Stimulated activated naive B cell treated with anti-CD40 and anti-IgM and Interleukin-4, amounts not matched to agents 10 μg/mL and 1 μg/mL and 100 μg/mL, for 72 hours (primary cell): Measurements from ENCODE around the gene TMEM132C.

Source experiments
- ATAC-seq, 2 donors: fragments of 150-1000 bp; cut with Tn5 transposase; replicated peaks; 2 replicates each; pipeline ENCODE4 v1.10.0; 2021; ENCODE audit warnings: moderate library complexity in 1 of 2
- DNase-seq: peaks from one replicate; pipeline ENCODE4 v3.0.0; 2021
- H3K27ac Mint-ChIP-seq: one replicate; pipeline ENCODE4 v1.8.0; 2022; ENCODE audit warnings: mild to moderate bottlenecking, mixed read lengths
- H3K27me3 Mint-ChIP-seq, 2 donors: one replicate each; pipeline ENCODE4 v1.8.0; 2022; ENCODE audit warnings: mixed read lengths in 2 of 2
- H3K36me3 Mint-ChIP-seq, 2 donors: one replicate each; pipeline ENCODE4 v1.8.0; 2022; ENCODE audit warnings: mixed read lengths in 2 of 2, mild to moderate bottlenecking in 1 of 2
- H3K4me1 Mint-ChIP-seq, 2 donors: one replicate each; pipeline ENCODE4 v1.8.0; 2022; ENCODE audit warnings: mixed read lengths in 2 of 2, mild to moderate bottlenecking in 1 of 2
- H3K4me3 Mint-ChIP-seq, 2 donors: one replicate each; pipeline ENCODE4 v1.8.0; 2022; ENCODE audit warnings: mild to moderate bottlenecking in 2 of 2, mixed read lengths in 2 of 2, moderate library complexity in 1 of 2
- H3K9me3 Mint-ChIP-seq, 2 donors: one replicate each; pipeline ENCODE4 v1.8.0; 2022; ENCODE audit warnings: mixed read lengths in 2 of 2, mild to moderate bottlenecking in 1 of 2

Gene TMEM132C

DNA sequence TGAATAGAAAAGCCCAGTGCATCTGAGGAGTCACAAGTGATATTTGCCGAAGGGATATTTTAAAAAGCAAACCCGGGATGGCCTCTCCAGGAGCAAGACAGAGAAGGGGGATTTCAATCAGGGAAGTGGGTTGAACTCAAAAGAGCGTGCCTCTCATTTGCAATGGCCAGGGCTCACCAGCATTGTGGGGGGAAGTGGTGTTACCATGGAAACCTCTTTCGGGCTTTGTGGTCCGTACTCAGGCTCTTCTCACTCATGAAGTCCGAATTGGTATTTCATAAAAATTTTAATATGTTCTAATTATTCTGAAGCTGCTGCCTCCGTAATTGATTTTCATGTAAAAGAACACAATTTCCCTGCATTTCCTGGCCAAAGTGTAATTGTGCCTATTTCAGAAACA, 476.9 kb downstream of the TMEM132C start:
- ATAC-seq (no peak), DNase-seq (no peak)
- Mint-ChIP-seq H3K4me1 (peaks cover 0 to 2% of the 10 kb centered on the region in 2 donors), H3K36me3 (peaks cover under 1 to 5% of the 10 kb centered on the region in 2 donors), H3K9me3 (peaks cover 7 to 10% of the 10 kb centered on the region in 2 donors), H3K4me3 (no peak overlapping the region), H3K27me3 (peaks cover 25 to 34% of the 10 kb centered on the region in 2 donors), H3K27ac (no peak overlapping the region)

DNA sequence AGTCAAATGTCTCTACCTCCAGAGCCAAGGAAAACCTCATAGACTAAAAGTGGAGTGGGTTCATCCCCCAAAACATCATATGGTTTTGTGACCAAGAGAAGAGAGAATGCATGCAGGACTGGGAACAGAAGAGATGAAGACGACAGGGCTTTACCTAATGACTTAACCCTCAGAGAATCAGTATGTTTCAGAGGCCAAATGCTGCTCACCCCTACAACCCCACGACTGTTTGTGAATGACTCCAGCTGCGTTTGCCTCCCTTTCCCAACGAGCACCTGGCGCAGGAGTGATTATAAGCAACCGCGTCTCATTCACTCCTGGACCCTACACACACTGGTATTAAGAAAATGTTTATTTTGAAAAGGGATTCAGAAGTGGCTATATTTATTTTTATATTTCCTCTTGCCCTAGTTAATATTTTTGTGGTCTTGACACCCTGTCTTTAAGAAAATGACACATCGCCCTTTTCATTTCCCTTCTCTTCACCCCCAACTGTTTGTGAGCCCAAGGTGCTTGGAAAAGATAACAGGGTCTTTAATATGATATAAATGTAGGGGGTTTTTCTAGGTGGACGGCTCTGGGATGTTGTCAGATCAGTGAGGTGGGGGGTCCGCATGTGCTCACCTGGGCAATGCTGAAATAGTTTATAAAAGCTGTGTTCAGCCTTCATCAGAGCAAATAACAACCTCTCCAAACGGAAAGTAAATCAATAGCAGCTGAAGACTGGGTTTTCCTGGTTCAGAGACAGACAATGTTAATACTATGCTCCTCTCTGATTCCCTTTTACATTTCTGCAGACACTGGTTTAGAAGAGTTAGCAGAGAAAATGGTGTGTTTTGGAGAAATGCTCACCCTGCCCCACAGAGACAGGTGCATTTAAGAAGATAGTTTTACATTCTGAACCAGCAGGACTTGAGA, 479.1 kb downstream of the TMEM132C start:
- H3K27ac Mint-ChIP-seq, result no peak overlapping the region
- peaks cover 0 to 2% of the 10 kb centered on the region in 2 donors for H3K4me1 Mint-ChIP-seq
- H3K9me3 Mint-ChIP-seq, result no peaks in the 10 kb centered on the region
- H3K27me3 Mint-ChIP-seq, result peaks cover 22 to 29% of the 10 kb centered on the region in 2 donors
- H3K4me3 Mint-ChIP-seq, result no peak overlapping the region
- no peak for DNase-seq
- ATAC-seq, result no peak
- H3K36me3 Mint-ChIP-seq, result no peaks in the 10 kb centered on the region

DNA sequence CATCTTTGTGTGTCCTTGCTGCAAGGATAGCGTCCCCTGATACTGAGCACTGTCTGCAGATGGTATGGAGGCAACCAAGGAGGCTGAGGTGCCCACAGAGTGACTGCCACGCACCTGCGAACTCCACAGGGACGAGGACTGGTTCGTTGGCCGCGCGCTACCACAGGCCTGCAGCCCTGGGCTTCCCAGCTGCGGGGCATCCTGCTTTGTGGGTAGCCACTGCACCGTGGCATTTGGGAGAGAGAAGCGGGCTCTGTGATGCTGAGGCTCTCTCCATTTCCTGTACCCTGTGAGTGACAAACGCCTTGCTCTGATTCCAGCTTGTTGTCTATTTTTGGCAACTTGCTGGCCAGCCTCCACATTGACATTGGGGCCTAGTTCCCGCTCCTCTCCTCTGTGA, 480.5 kb downstream of the TMEM132C start:
- Mint-ChIP-seq H3K27ac (no peak overlapping the region), H3K4me1 (peaks cover 0 to 2% of the 10 kb centered on the region in 2 donors), H3K36me3 (no peaks in the 10 kb centered on the region), H3K4me3 (no peak overlapping the region), H3K27me3 (peaks cover 18 to 23% of the 10 kb centered on the region in 2 donors), H3K9me3 (no peaks in the 10 kb centered on the region)
- ATAC-seq, result no peak
- no peak for DNase-seq

DNA sequence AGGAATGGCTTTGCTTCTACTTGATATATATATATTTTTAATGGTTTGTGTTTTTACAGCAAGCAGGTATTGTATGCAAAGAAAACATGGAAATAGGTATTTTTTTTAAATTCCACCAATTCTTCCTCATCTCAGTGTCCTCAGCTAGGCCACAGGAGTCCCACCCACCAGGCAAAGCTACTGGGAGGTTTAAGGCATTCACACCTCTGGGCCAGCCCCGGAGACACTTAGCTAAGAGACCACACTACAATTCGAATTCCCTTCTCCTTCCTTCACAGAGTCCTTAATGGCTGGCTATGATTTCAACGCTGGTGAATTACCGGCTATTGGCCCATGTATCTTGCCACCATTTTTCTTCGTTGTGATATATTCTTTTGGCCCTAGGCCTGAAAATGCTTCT, 485.4 kb downstream of the TMEM132C start:
- Mint-ChIP-seq H3K9me3 (peaks cover 0 to 5% of the 10 kb centered on the region in 2 donors), H3K4me1 (no peaks in the 10 kb centered on the region), H3K27me3 (peaks cover 6 to 7% of the 10 kb centered on the region in 2 donors), H3K36me3 (peaks cover 0 to 2% of the 10 kb centered on the region in 2 donors), H3K27ac (no peak overlapping the region), H3K4me3 (no peak overlapping the region)
- ATAC-seq (no peak), DNase-seq (no peak)

DNA sequence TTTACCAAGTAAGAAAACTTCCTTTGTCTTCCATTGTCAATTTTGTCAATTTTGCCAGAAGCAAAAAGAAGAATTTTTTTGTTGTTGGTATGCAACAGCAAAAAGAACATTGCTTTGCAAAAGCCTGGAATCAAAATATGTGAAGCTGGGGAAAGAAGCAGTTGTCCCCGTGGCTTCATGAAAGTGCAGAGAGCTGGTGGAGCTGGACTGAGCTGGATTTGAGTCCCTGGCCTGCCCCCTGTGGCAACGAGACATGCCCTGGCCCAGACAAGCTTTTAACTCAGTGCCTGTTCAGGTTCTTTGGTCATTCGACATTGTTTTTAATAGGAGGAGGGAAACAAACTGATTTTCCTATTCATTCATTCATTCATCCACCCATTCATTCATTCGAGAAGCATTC, 486.5 kb downstream of the TMEM132C start:
- DNase-seq, result no peak
- peaks cover 0 to 5% of the 10 kb centered on the region in 2 donors for H3K9me3 Mint-ChIP-seq
- no peak for ATAC-seq
- no peak overlapping the region for H3K27ac Mint-ChIP-seq
- no peak overlapping the region for H3K4me3 Mint-ChIP-seq
- H3K4me1 Mint-ChIP-seq, result no peaks in the 10 kb centered on the region
- peaks cover 6 to 7% of the 10 kb centered on the region in 2 donors for H3K27me3 Mint-ChIP-seq
- peaks cover 0 to 2% of the 10 kb centered on the region in 2 donors for H3K36me3 Mint-ChIP-seq

DNA sequence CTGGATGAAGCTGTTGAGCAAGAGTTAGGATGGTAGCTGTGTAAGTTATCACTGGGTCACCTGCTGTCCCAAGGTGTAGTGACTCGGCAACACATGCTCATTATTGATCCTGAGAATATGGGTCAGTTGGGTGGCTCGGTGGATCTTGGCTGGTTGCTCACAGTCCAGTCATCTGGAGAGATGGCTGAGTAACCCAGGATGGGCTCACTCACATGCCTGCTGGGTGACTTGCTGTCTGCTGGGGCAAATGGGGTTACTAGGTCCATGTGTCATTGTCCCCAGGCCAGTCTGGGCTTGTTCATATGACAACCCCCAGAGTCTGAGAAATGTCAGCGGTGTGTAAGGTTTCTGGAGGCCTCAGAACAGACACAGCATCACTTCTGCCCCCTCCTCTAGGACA, 487.3 kb downstream of the TMEM132C start:
- H3K36me3 Mint-ChIP-seq, result peaks cover 0 to 2% of the 10 kb centered on the region in 2 donors
- no peak overlapping the region for H3K27ac Mint-ChIP-seq
- DNase-seq (no peak), ATAC-seq (no peak)
- H3K27me3 Mint-ChIP-seq, result peaks cover 9 to 12% of the 10 kb centered on the region in 2 donors
- H3K9me3 Mint-ChIP-seq, result peaks cover 0 to 5% of the 10 kb centered on the region in 2 donors
- H3K4me1 Mint-ChIP-seq, result no peaks in the 10 kb centered on the region
- H3K4me3 Mint-ChIP-seq, result no peak overlapping the region

DNA sequence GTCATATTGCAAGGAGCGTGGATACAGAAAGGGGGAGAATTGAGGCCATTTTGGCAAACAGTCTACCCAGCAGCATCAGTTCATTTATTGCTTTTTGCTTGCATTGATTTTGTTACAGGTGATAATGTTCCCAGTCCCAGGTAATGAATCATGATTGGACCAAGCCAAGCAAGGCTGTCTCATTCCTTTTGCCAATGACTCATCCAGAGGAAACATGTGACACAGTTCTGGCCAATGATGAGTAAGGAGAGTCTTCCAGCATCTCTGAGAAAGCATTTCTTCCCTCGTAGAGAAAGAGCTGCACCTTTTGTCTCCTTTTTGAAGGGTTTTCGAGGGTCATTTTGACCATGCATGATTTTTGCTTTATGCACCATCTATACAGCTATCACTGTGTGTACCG, 488.6 kb downstream of the TMEM132C start:
- Mint-ChIP-seq H3K27ac (no peak overlapping the region), H3K4me1 (no peaks in the 10 kb centered on the region), H3K9me3 (peaks cover 0 to 5% of the 10 kb centered on the region in 2 donors), H3K36me3 (peaks cover 0 to 2% of the 10 kb centered on the region in 2 donors), H3K4me3 (no peak overlapping the region), H3K27me3 (peaks cover 18 to 19% of the 10 kb centered on the region in 2 donors)
- no peak for ATAC-seq
- no peak for DNase-seq
